Suprapubic skin (tissue), 3 donors: ENCODE measurements around the gene HLA-DPB1.

Experiments used
- CTCF ChIP-seq, 2 donors: fragments of 200-600 bp in 1 of 2; fragments of 450-650 bp in 1 of 2; sonication (generic) in 1 of 2; IDR thresholded peaks; one replicate each; pipeline ENCODE4 v1.5.1; 2016 to 2019; ENCODE audit warnings: antibody characterized with exemption in 2 of 2, mild to moderate bottlenecking in 1 of 2, moderate library complexity in 1 of 2
- EP300 ChIP-seq: sonication (generic); formaldehyde crosslinking; IDR thresholded peaks from one replicate; pipeline ENCODE4 v1.6.1; 2017; ENCODE audit warnings: antibody characterized with exemption
- POLR2A ChIP-seq, 2 donors: fragments of 450-650 bp; IDR thresholded peaks; one replicate each; pipeline ENCODE4 v1.6.1; 2017; ENCODE audit warnings: antibody characterized with exemption in 2 of 2, mild to moderate bottlenecking in 2 of 2, moderate library complexity in 2 of 2

GRCh38 chr6:33126101-33126714 lies 50.4 kb downstream of the HLA-DPB1 start:
- peak in 1 of 2 donors; percentile 61 for TF ChIP-seq CTCF (IDR thresholded peaks at IDR 0.05)
- TF ChIP-seq POLR2A (IDR thresholded peaks at IDR 0.05): no peak
- TF ChIP-seq EP300: no peak
